HEK293T (cell line): ENCODE data around the gene RAMACL.

ENCODE experiments used
- CTCF ChIA-PET: fragments of 350-600 bp; formaldehyde crosslinking; extraction: SDS; loops from one replicate; lab custom pipeline; 2021; ENCODE audit warnings: antibody characterized with exemption, inconsistent platforms; lab: Yijun Ruan, JAX
- POLR2A ChIA-PET: fragments of 350-600 bp; formaldehyde crosslinking; extraction: SDS; loops from one replicate; lab custom pipeline; 2020; ENCODE audit warnings: antibody characterized with exemption, inconsistent platforms; lab: Yijun Ruan, JAX
- DNase-seq: peaks from one replicate; pipeline ENCODE4 v3.0.0; 2012; ENCODE audit warnings: mixed read lengths; ENCODE audit errors: extremely low spot score
- ARNT ChIP-seq: fragments of 450-650 bp; IDR thresholded peaks from 2 replicates; pipeline ENCODE4 v1.6.1; 2017; ENCODE audit warnings: mild to moderate bottlenecking
- BHLHE40 ChIP-seq: fragments of 450-650 bp; IDR thresholded peaks from 2 replicates; pipeline ENCODE4 v1.6.1; 2016; ENCODE audit warnings: mild to moderate bottlenecking, moderate library complexity, borderline replicate concordance
- CTBP1 ChIP-seq: fragments of 450-650 bp; IDR thresholded peaks from 2 replicates; pipeline ENCODE4 v1.6.1; 2016; ENCODE audit warnings: borderline replicate concordance
- ELF4 ChIP-seq: fragments of 450-650 bp; IDR thresholded peaks from 2 replicates; pipeline ENCODE4 v1.6.1; 2017; ENCODE audit warnings: antibody characterized with exemption
- FOXA1 ChIP-seq: fragments of 450-650 bp; IDR thresholded peaks from 2 replicates; pipeline ENCODE4 v1.6.1; 2016; ENCODE audit warnings: mild to moderate bottlenecking
- FOXK2 ChIP-seq: fragments of 450-650 bp; IDR thresholded peaks from 2 replicates; pipeline ENCODE4 v1.6.1; 2016; ENCODE audit warnings: mild to moderate bottlenecking
- FOXM1 ChIP-seq: fragments of 450-650 bp; IDR thresholded peaks from 2 replicates; pipeline ENCODE4 v1.6.1; 2017; ENCODE audit warnings: mild to moderate bottlenecking, borderline replicate concordance
- HDGF ChIP-seq: fragments of 450-650 bp; IDR thresholded peaks from 2 replicates; pipeline ENCODE4 v1.6.1; 2017; ENCODE audit warnings: antibody characterized with exemption, borderline replicate concordance
- L3MBTL2 ChIP-seq: fragments of 450-650 bp; conservative IDR thresholded peaks from 2 replicates; pipeline ENCODE4 v1.6.1; 2016; ENCODE audit warnings: mild to moderate bottlenecking
- LEF1 ChIP-seq: fragments of 450-650 bp; IDR thresholded peaks from 2 replicates; pipeline ENCODE4 v1.6.1; 2017; ENCODE audit warnings: mild to moderate bottlenecking, borderline replicate concordance
- NFRKB ChIP-seq: fragments of 450-650 bp; IDR thresholded peaks from 2 replicates; pipeline ENCODE4 v1.6.1; 2016; ENCODE audit warnings: mild to moderate bottlenecking, moderate library complexity
- PKNOX1 ChIP-seq: fragments of 450-650 bp; IDR thresholded peaks from 2 replicates; pipeline ENCODE4 v1.6.1; 2016
- SP1 ChIP-seq: fragments of 450-650 bp; IDR thresholded peaks from 2 replicates; pipeline ENCODE4 v1.6.1; 2017
- SUZ12 ChIP-seq: fragments of 450-650 bp; IDR thresholded peaks from 2 replicates; pipeline ENCODE4 v1.6.1; 2016; ENCODE audit warnings: mild to moderate bottlenecking
- TARDBP ChIP-seq: fragments of 450-650 bp; IDR thresholded peaks from 2 replicates; pipeline ENCODE4 v1.6.1; 2016
- ZNF384 ChIP-seq: fragments of 450-650 bp; IDR thresholded peaks from 2 replicates; pipeline ENCODE4 v1.6.1; 2016

The RAMACL gene

GRCh38 chr6:166567107-166567506, 19.4 kb downstream of the RAMACL start:
- DNase-seq: no peak
- CTCF ChIA-PET: no interaction called here
- TF ChIP-seq HDGF (no peak), SP1 (no peak), TARDBP (no peak), ARNT (no peak), SUZ12 (no peak), NFRKB (no peak), ZNF384 (no peak), BHLHE40 (no peak), FOXA1 (no peak), LEF1 (no peak)
- POLR2A ChIA-PET: no interaction called here

GRCh38 chr6:166566026-166567011, 20.2 kb downstream of the RAMACL start:
- DNase-seq: no peak
- TF ChIP-seq BHLHE40 (no peak), FOXA1 (no peak), ELF4 (no peak), NFRKB (no peak), SUZ12 (no peak), SP1 (no peak), FOXM1 (no peak), TARDBP (no peak), LEF1 (no peak), CTBP1 (no peak)
- POLR2A ChIA-PET: no interaction called here
- CTCF ChIA-PET: no interaction called here

GRCh38 chr6:166565084-166565967, 21.2 kb downstream of the RAMACL start:
- DNase-seq: no peak
- CTCF ChIA-PET: no interaction called here
- TF ChIP-seq HDGF (no peak), FOXK2 (no peak)
- POLR2A ChIA-PET: no interaction called here

- no peak for TF ChIP-seq L3MBTL2
- no peak for TF ChIP-seq FOXA1
- TF ChIP-seq ELF4: no peak
- no peak for TF ChIP-seq CTBP1
- POLR2A ChIA-PET: interaction anchor here (0.6 kb wide), 1 partner anchor 9 kb away, joined by 3 read pairs; no protein-coding TSS in a partner anchor
- CTCF ChIA-PET: no interaction called here
- no peak for DNase-seq
Observed at GRCh38 chr6:166563805-166564204, 22.7 kb downstream of the RAMACL start.

GRCh38 chr6:166563200-166563599, 23.3 kb downstream of the RAMACL start:
- ChIA-PET POLR2A (no interaction called here), CTCF (no interaction called here)
- DNase-seq: no peak
- no peak for TF ChIP-seq FOXK2
- no peak for TF ChIP-seq FOXA1
- no peak for TF ChIP-seq ZNF384
- TF ChIP-seq NFRKB: no peak
- no peak for TF ChIP-seq ARNT
- no peak for TF ChIP-seq L3MBTL2
- TF ChIP-seq LEF1: no peak

GRCh38 chr6:166562726-166563125, 23.8 kb downstream of the RAMACL start:
- CTCF ChIA-PET: no interaction called here
- POLR2A ChIA-PET: no interaction called here

More at GRCh38 chr6:166562726-166563125, 23.8 kb downstream of the RAMACL start:
- DNase-seq: no peak
- TF ChIP-seq L3MBTL2 (no peak), CTBP1 (no peak), NFRKB (no peak), ELF4 (no peak), TARDBP (no peak), FOXK2 (no peak), ZNF384 (no peak), ARNT (no peak), PKNOX1 (no peak), FOXM1 (no peak), BHLHE40 (no peak), FOXA1 (no peak), SP1 (no peak), HDGF (no peak), SUZ12 (no peak)
